ENCODE data around the gene RBBP5. TPM values are rescaled to one million over a fixed set of nuclear protein-coding genes. Genes with fewer than 3 reads are reported as not detected.

RBBP5 gene
- total RNA-seq, 2 experiments from 2014 or later = 18.8 to 21.6 TPM

DNA sequence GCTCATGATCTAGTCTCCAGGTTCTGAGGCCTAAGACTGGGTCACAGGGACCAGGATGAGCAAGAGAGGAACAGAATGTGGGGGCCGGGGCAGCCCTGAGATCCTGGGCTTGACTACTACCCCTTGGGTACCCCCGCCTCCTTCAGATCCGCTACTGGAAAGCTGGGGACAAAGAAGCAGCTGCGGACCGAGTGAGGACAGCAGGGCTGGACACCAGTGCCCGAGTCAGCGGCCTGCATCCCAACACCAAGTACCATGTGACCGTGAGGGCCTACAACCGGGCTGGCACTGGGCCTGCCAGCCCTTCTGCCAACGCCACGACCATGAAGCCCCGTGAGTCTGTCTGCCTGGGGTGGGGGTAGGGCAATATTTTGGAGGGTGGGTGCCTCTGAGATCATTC lies 50.0 kb downstream of the RBBP5 start:
- ATAC-seq (no peak), DNase-seq (no peak)
- no peaks in the 10 kb centered on the region for H3K36me3 Mint-ChIP-seq (ENCODE audit: low read depth)
- ChIA-PET POLR2A (interaction anchor here (0.6 kb wide), 1 partner anchor 491 kb away, joined by 3 read pairs; no protein-coding TSS in a partner anchor), CTCF (interaction anchor here (1.3 to 2.2 kb wide), 2 partner anchors 10 to 184 kb away, joined by 4 to 17 read pairs; no protein-coding TSS in a partner anchor)
- H3K9me3 Mint-ChIP-seq = no peaks in the 10 kb centered on the region
- no peaks in the 10 kb centered on the region for H3K27me3 Mint-ChIP-seq
- H3K27ac Mint-ChIP-seq = no peak overlapping the region
- H3K4me1 Mint-ChIP-seq (ENCODE audit: low read depth) = no peaks in the 10 kb centered on the region
- intact Hi-C loops (cut with micrococcal nuclease) = no loop called here
- no peak for TF ChIP-seq CTCF (IDR thresholded peaks at IDR 0.05)
- H3K4me3 Mint-ChIP-seq = no peak overlapping the region

GRCh38 chr1:205071028-205071409 lies 50.8 kb downstream of the RBBP5 start:
- Mint-ChIP-seq H3K27ac (no peak overlapping the region), H3K4me3 (no peak overlapping the region), H3K9me3 (no peaks in the 10 kb centered on the region), H3K4me1 (ENCODE audit: low read depth) (no peaks in the 10 kb centered on the region), H3K36me3 (ENCODE audit: low read depth) (no peaks in the 10 kb centered on the region), H3K27me3 (no peaks in the 10 kb centered on the region)
- TF ChIP-seq CTCF (IDR thresholded peaks at IDR 0.05) = no peak
- ATAC-seq (no peak), DNase-seq (no peak)
- POLR2A ChIA-PET = no interaction called here
- CTCF ChIA-PET = interaction anchor here (1.3 to 2.2 kb wide), 3 partner anchors 9 to 185 kb away, joined by 3 to 17 read pairs (median 4); no protein-coding TSS in a partner anchor
- intact Hi-C loops (cut with micrococcal nuclease) = no loop called here

GRCh38 chr1:205069371-205070125 lies 52.2 kb downstream of the RBBP5 start:
- no peaks in the 10 kb centered on the region for H3K9me3 Mint-ChIP-seq
- no peaks in the 10 kb centered on the region for H3K4me1 Mint-ChIP-seq (ENCODE audit: low read depth)
- H3K27me3 Mint-ChIP-seq = no peaks in the 10 kb centered on the region
- TF ChIP-seq CTCF (IDR thresholded peaks at IDR 0.05) = no peak
- DNase-seq (no peak), ATAC-seq (no peak)
- CTCF ChIA-PET = interaction anchor here (1.2 to 1.7 kb wide), 2 partner anchors 8 to 72 kb away, joined by 3 to 4 read pairs; no protein-coding TSS in a partner anchor
- POLR2A ChIA-PET = no interaction called here
- no peak overlapping the region for H3K4me3 Mint-ChIP-seq
- H3K36me3 Mint-ChIP-seq (ENCODE audit: low read depth) = no peaks in the 10 kb centered on the region
- intact Hi-C loops (cut with micrococcal nuclease) = no loop called here
- H3K27ac Mint-ChIP-seq = no peak overlapping the region

DNA sequence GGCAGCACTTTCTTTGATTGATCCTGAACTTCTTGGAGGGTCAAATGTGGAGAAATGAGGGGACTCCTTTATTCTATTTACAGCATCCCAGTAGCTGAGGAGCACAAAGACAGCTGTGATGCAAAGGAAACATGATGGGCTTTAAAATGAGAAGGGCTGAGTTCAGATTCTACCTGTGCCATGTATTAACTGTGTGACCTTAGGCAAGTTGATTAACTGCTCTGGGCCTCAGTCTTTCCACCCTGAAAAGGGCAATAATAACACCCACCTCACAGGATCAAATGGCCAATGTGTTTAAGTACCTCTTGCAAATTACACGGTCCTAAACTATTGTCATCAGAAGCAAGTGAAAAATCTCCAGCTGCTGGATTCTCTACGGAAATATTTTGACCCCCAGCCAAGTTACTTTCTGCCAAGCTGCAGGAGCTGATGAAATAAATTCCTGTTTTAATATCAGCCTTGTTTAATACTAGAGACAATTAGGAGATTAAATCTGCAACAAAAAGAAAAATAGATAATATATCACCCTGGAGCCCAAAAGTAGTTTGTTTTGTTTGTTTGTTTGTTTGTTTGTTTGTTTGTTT lies 53.2 kb downstream of the RBBP5 start:
- DNase-seq = no peak
- no peaks in the 10 kb centered on the region for H3K36me3 Mint-ChIP-seq (ENCODE audit: low read depth)
- ChIA-PET CTCF (interaction anchor here (1.1 kb wide), 1 partner anchor 79 kb away, joined by 3 read pairs; no protein-coding TSS in a partner anchor), POLR2A (no interaction called here)
- no peaks in the 10 kb centered on the region for H3K9me3 Mint-ChIP-seq
- H3K4me3 Mint-ChIP-seq = no peak overlapping the region
- no peaks in the 10 kb centered on the region for H3K4me1 Mint-ChIP-seq (ENCODE audit: low read depth)
- intact Hi-C loops (cut with micrococcal nuclease) = no loop called here
- no peak for TF ChIP-seq CTCF (IDR thresholded peaks at IDR 0.05)
- no peak overlapping the region for H3K27ac Mint-ChIP-seq
- no peaks in the 10 kb centered on the region for H3K27me3 Mint-ChIP-seq
- no peak for ATAC-seq

DNA sequence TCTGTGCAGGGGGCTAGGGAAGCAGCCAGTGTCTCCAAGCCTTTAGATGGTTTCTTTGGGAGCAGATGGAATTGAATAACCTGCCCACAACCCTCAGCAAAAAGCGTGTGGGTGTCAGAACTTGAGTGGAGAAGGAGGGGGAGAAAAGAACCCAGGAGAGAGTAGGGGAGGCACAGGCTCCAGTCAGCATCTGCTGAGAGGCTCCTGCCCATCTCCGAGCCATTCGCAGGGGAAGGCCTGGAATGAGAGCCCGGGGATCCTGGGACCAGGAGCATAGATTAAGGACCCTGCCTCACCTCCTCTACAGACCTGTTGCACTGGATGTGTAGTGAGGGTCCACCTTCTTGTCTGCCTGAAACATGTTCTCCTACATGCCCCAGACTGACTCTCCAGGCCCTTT lies 53.8 kb downstream of the RBBP5 start:
- no peak overlapping the region for H3K4me3 Mint-ChIP-seq
- H3K27ac Mint-ChIP-seq = no peak overlapping the region
- intact Hi-C loops (cut with micrococcal nuclease) = no loop called here
- H3K4me1 Mint-ChIP-seq (ENCODE audit: low read depth) = no peaks in the 10 kb centered on the region
- no peaks in the 10 kb centered on the region for H3K9me3 Mint-ChIP-seq
- ATAC-seq = no peak
- POLR2A ChIA-PET = no interaction called here
- H3K36me3 Mint-ChIP-seq (ENCODE audit: low read depth) = no peaks in the 10 kb centered on the region
- DNase-seq = no peak
- H3K27me3 Mint-ChIP-seq = no peaks in the 10 kb centered on the region
- TF ChIP-seq CTCF (IDR thresholded peaks at IDR 0.05) = no peak
- CTCF ChIA-PET = interaction anchor here (1.1 kb wide), 1 partner anchor 79 kb away, joined by 3 read pairs; no protein-coding TSS in a partner anchor
